HCT116 (cell line): ENCODE measurements around the gene PPP2R3A. TPM values are rescaled to one million over a fixed set of nuclear protein-coding genes. Genes with fewer than 3 reads are reported as not detected.

Experiments used
- ATAC-seq: fragments of 200-7000 bp; cut with Tn5 transposase; 2 replicates; pipeline ENCODE4 v1.9.1; 2020; ENCODE audit warnings: mild to moderate bottlenecking, moderate library complexity
- BruUV-seq: library from RNA; stranded (reverse); fragments of 400-500 nt; replicated peaks from 2 replicates; lab custom pipeline; 2021; lab: Mats Ljungman, UMichigan
- CTCF ChIA-PET: fragments of 300-600 bp; sonication (Branson Sonifier 250); formaldehyde crosslinking; loops from one replicate; lab custom pipeline; 2021; ENCODE audit warnings: antibody characterized with exemption; lab: Charles Lee
- POLR2A ChIA-PET: fragments of 300-600, 350-600 bp; sonication (Branson Sonifier 250); formaldehyde crosslinking; loops from one replicate; lab custom pipeline; 2021; ENCODE audit warnings: antibody characterized with exemption; lab: Charles Lee
- RAD21 ChIA-PET, 2 experiments: fragments of 300-600 bp; sonication (Branson Sonifier 250); formaldehyde crosslinking; loops; one replicate each; lab custom pipeline; 2023; ENCODE audit warnings: low total read pairs in 2 of 2; ENCODE audit not compliant: uncharacterized antibody in 2 of 2, unreplicated experiment in 2 of 2, low non-redundant PET in 1 of 2; lab: Charles Lee
- DNase-seq: peaks from one replicate; pipeline ENCODE4 v3.0.0-alpha.2; 2010; ENCODE audit warnings: low read depth, low spot score
- H2AFZ ChIP-seq: fragments of 200-600 bp; shearing (Covaris generic), sonication (generic); 2 replicates; pipeline ENCODE4 v1.6.1; 2017; ENCODE audit warnings: low read depth, mixed run types, mixed read lengths, antibody characterized with exemption, low read length; ENCODE audit not compliant: poor library complexity, severe bottlenecking
- H3K27ac ChIP-seq: 2 replicates; pipeline ENCODE4 v1.5.1; 2012; ENCODE audit warnings: low read depth, low read length
- H3K27me3 ChIP-seq: fragments of 200-600 bp; sonication (generic); 2 replicates; pipeline ENCODE4 v1.6.1; 2016; ENCODE audit warnings: mixed run types, low read length, mixed read lengths; ENCODE audit not compliant: insufficient read depth
- H3K36me3 ChIP-seq, 2 experiments: fragments of 200-500 bp in 1 of 2; fragments of 200-600 bp in 1 of 2; sonication (Bioruptor generic) in 1 of 2; sonication (generic) in 1 of 2; 2 replicates each; pipeline versions ENCODE4 v1.5.1 to v1.6.1; 2014 to 2016; ENCODE audit warnings: low read length in 2 of 2, inconsistent platforms in 1 of 2, mixed read lengths in 1 of 2, mixed run types in 1 of 2; ENCODE audit not compliant: insufficient read depth in 2 of 2, control insufficient read depth in 1 of 2
- H3K4me1 ChIP-seq, 2 experiments: fragments of 200-600 bp in 1 of 2; sonication (generic) in 1 of 2; 2 replicates each; pipeline versions ENCODE4 v1.5.1 to v1.6.1; 2012 to 2017; ENCODE audit warnings: low read length in 2 of 2, inconsistent platforms in 1 of 2, mild to moderate bottlenecking in 1 of 2, mixed read lengths in 1 of 2, mixed run types in 1 of 2, moderate library complexity in 1 of 2; ENCODE audit not compliant: insufficient read depth in 2 of 2, control insufficient read depth in 1 of 2
- H3K4me2 ChIP-seq: fragments of 200-600 bp; sonication (generic); 2 replicates; pipeline ENCODE4 v1.6.1; 2017; ENCODE audit warnings: mixed run types, low read length, mixed read lengths
- H3K4me3 ChIP-seq, 2 experiments: fragments of 200-600 bp in 1 of 2; sonication (generic) in 1 of 2; replicated peaks in 1 of 2; 2 replicates each; pipeline ENCODE4 v1.5.1; 2011 to 2016; ENCODE audit warnings: low read length in 2 of 2, control low read depth in 1 of 2, low read depth in 1 of 2, mild to moderate bottlenecking in 1 of 2, mixed read lengths in 1 of 2, mixed run types in 1 of 2
- H3K79me2 ChIP-seq: fragments of 200-600 bp; sonication (generic); 2 replicates; pipeline ENCODE4 v1.6.1; 2017; ENCODE audit warnings: mild to moderate bottlenecking, mixed run types, low read length, moderate library complexity, mixed read lengths; ENCODE audit not compliant: insufficient read depth
- H3K9ac ChIP-seq: fragments of 200-600 bp; sonication (generic); 2 replicates; pipeline ENCODE4 v1.6.1; 2016; ENCODE audit warnings: low read length, mixed read lengths
- H3K9me2 ChIP-seq: fragments of 200-600 bp; sonication (generic), shearing (Covaris generic); 2 replicates; pipeline ENCODE4 v1.6.1; 2017; ENCODE audit warnings: mixed run types, mild to moderate bottlenecking, moderate library complexity; ENCODE audit not compliant: insufficient read depth
- H3K9me3 ChIP-seq, 2 experiments: fragments of 200-500 bp in 1 of 2; fragments of 200-600 bp in 1 of 2; sonication (Bioruptor generic) in 1 of 2; sonication (generic) in 1 of 2; 2 replicates each; pipeline ENCODE4 v1.6.1; 2014 to 2017; ENCODE audit warnings: low read length in 2 of 2, mixed read lengths in 2 of 2, inconsistent platforms in 1 of 2, low read depth in 1 of 2, mild to moderate bottlenecking in 1 of 2, mixed run types in 1 of 2, moderate library complexity in 1 of 2; ENCODE audit not compliant: control insufficient read depth in 1 of 2, insufficient read depth in 1 of 2
- H4K20me1 ChIP-seq: fragments of 200-600 bp; sonication (generic), shearing (Covaris generic); 2 replicates; pipeline ENCODE4 v1.6.1; 2017; ENCODE audit warnings: mixed run types, mild to moderate bottlenecking, moderate library complexity; ENCODE audit not compliant: insufficient read depth
- ATF3 ChIP-seq: IDR thresholded peaks from 2 replicates; pipeline ENCODE4 v1.6.1; 2012
- CBX3 ChIP-seq: IDR thresholded peaks from 2 replicates; pipeline ENCODE4 v1.6.1; 2012; ENCODE audit warnings: low read depth
- CEBPB ChIP-seq: IDR thresholded peaks from 2 replicates; pipeline ENCODE4 v1.6.1; 2012; ENCODE audit warnings: low read depth
- CTCF ChIP-seq, 3 experiments: fragments of 200-600 bp in 1 of 3; sonication (generic) in 1 of 3; IDR thresholded peaks in 2 of 3; conservative IDR thresholded peaks in 1 of 3; 2 replicates each; pipeline ENCODE4 v1.5.1; 2012 to 2017; ENCODE audit warnings: low read depth in 2 of 3, low read length in 2 of 3, antibody characterized with exemption in 1 of 3, borderline replicate concordance in 1 of 3, control low read depth in 1 of 3, mild to moderate bottlenecking in 1 of 3, mixed read lengths in 1 of 3, mixed run types in 1 of 3, moderate library complexity in 1 of 3; ENCODE audit not compliant: insufficient read depth in 1 of 3
- EGR1 ChIP-seq: IDR thresholded peaks from 2 replicates; pipeline ENCODE4 v1.6.1; 2012; ENCODE audit warnings: low read depth
- ELF1 ChIP-seq: IDR thresholded peaks from 2 replicates; pipeline ENCODE4 v1.6.1; 2012; ENCODE audit warnings: low read depth, borderline replicate concordance
- EZH2 ChIP-seq: fragments of 200-600 bp; sonication (generic); IDR thresholded peaks from 2 replicates; pipeline ENCODE4 v1.6.1; 2017; ENCODE audit warnings: antibody characterized with exemption, mixed run types
- EZH2phosphoT487 ChIP-seq: fragments of 200-600 bp; IDR thresholded peaks from 2 replicates; pipeline ENCODE4 v1.6.1; 2018; ENCODE audit warnings: antibody characterized with exemption, borderline replicate concordance
- POLR2A ChIP-seq: IDR thresholded peaks from 2 replicates; pipeline ENCODE4 v1.7.0; 2011; ENCODE audit warnings: borderline replicate concordance; ENCODE audit not compliant: insufficient read depth, insufficient read length; ENCODE audit errors: extremely low read depth
- SIN3A ChIP-seq: IDR thresholded peaks from 2 replicates; pipeline ENCODE4 v1.6.1; 2012; ENCODE audit warnings: low read depth
- SP1 ChIP-seq: IDR thresholded peaks from 2 replicates; pipeline ENCODE4 v1.6.1; 2012; ENCODE audit warnings: low read depth
- TCF7L2 ChIP-seq: IDR thresholded peaks from 2 replicates; pipeline ENCODE4 v1.7.0; 2011; ENCODE audit warnings: borderline replicate concordance, inconsistent platforms; ENCODE audit not compliant: insufficient read depth, insufficient read length; ENCODE audit errors: extremely low read depth
- YY1 ChIP-seq: IDR thresholded peaks from 2 replicates; pipeline ENCODE4 v1.6.1; 2011; ENCODE audit warnings: low read length, low read depth, moderate library complexity, mild to moderate bottlenecking; ENCODE audit not compliant: insufficient replicate concordance; ENCODE audit errors: extremely low read depth
- ZBTB33 ChIP-seq: IDR thresholded peaks from 2 replicates; pipeline ENCODE4 v1.6.1; 2011; ENCODE audit warnings: mild to moderate bottlenecking, low read length, moderate library complexity; ENCODE audit not compliant: insufficient replicate concordance; ENCODE audit errors: extremely low read depth
- ZFX ChIP-seq: fragments of 450-650 bp; IDR thresholded peaks from 2 replicates; pipeline ENCODE4 v1.6.1; 2017
- intact Hi-C: fragments of 100-400 bp; cut with micrococcal nuclease; formaldehyde crosslinking; loops from 2 replicates; pipeline ENCODE4 v1.10.0; 2022
- total RNA-seq: library from RNA; stranded (reverse); gene quantifications from one replicate; pipeline ENCODE4 v1.2.1, GENCODE V29; 2021; ENCODE audit not compliant: unreplicated experiment

PPP2R3A gene
- total RNA-seq, 1 experiment from 2014 or later: 6.1 TPM

- no peak for TF ChIP-seq YY1
- no peak for TF ChIP-seq ATF3
- TF ChIP-seq ZBTB33: no peak
- TF ChIP-seq POLR2A: no peak
Observed at GRCh38 chr3:136055491-136055890, 90.0 kb downstream of the PPP2R3A start (continued).

- Histone ChIP-seq H3K27ac (no peak overlapping the region), H2AFZ (no peak overlapping the region), H3K4me1 (peaks cover 10 to 19% of the 10 kb centered on the region in 2 experiments), H3K36me3 (no peaks in the 10 kb centered on the region), H3K9me3 (no peaks in the 10 kb centered on the region), H3K9ac (no peak overlapping the region), H3K4me2 (no peak overlapping the region), H4K20me1 (no peaks in the 10 kb centered on the region), H3K79me2 (no peaks in the 10 kb centered on the region), H3K27me3 (no peaks in the 10 kb centered on the region), H3K9me2 (no peaks in the 10 kb centered on the region), H3K4me3 (no peak overlapping the region)
- RAD21 ChIA-PET: no interaction called here
- TF ChIP-seq ATF3 (no peak), ZFX (no peak), CTCF (IDR thresholded peaks at IDR 0.05 in 2 of 3, conservative IDR thresholded peaks at IDR 0.05 in 1 of 3; ENCODE audit: borderline replicate concordance in 1 of 3, insufficient read depth in 1 of 3, low read depth in 2 of 3, low read length in 2 of 3) (no peak), EZH2 (no peak), ZBTB33 (no peak), EGR1 (no peak), ELF1 (no peak), POLR2A (no peak), CEBPB (no peak), EZH2phosphoT487 (no peak), TCF7L2 (no peak), SIN3A (no peak), CBX3 (no peak), SP1 (no peak)
- POLR2A ChIA-PET: no interaction called here
- ATAC-seq: no peak
- CTCF ChIA-PET: no interaction called here
- BruUV-seq: no TSS peak
- intact Hi-C loops: no loop called here
- DNase-seq: no peak
Observed at GRCh38 chr3:136067211-136067610, 101.7 kb downstream of the PPP2R3A start.
